GM18951 (cell line): ENCODE data around the gene TMEM165.

Experiments used
- POLR2A ChIP-seq: IDR thresholded peaks from 4 replicates; pipeline ENCODE4 v1.6.1; 2011; ENCODE audit warnings: mild to moderate bottlenecking; ENCODE audit not compliant: insufficient read length, insufficient read depth; ENCODE audit errors: extremely low read depth
- in situ Hi-C: fragments of 300-500 bp; cut with MboI; formaldehyde crosslinking; loops from one replicate; pipeline ENCODE4 v1.12.0; 2022; ENCODE audit warnings: low sequenced_read_pairs, mixed read lengths, inconsistent platforms; ENCODE audit not compliant: unreplicated experiment

TMEM165 gene

GRCh38 chr4:55458611-55459010 lies 62.9 kb downstream of the TMEM165 start:
- in situ Hi-C loops = no loop called here
- no peak for TF ChIP-seq POLR2A

GRCh38 chr4:55466001-55466400 lies 70.2 kb downstream of the TMEM165 start:
- in situ Hi-C loops = no loop called here

GRCh38 chr4:55468724-55469123 lies 73.0 kb downstream of the TMEM165 start:
- in situ Hi-C loops = no loop called here

More at GRCh38 chr4:55466001-55466400, 70.2 kb downstream of the TMEM165 start:
- no peak for TF ChIP-seq POLR2A

GRCh38 chr4:55469979-55470378 lies 74.2 kb downstream of the TMEM165 start:
- TF ChIP-seq POLR2A = no peak
- in situ Hi-C loops = no loop called here

More at GRCh38 chr4:55468724-55469123, 73.0 kb downstream of the TMEM165 start:
- no peak for TF ChIP-seq POLR2A
